T-helper 2 cell (primary cell): ENCODE data around the gene LCN1.

Experiments used
- DNase-seq, 5 experiments: peaks; one replicate each; pipeline versions ENCODE4 v3.0.0 to v3.0.0-alpha.2; 2012 to 2022

Gene LCN1

DNA sequence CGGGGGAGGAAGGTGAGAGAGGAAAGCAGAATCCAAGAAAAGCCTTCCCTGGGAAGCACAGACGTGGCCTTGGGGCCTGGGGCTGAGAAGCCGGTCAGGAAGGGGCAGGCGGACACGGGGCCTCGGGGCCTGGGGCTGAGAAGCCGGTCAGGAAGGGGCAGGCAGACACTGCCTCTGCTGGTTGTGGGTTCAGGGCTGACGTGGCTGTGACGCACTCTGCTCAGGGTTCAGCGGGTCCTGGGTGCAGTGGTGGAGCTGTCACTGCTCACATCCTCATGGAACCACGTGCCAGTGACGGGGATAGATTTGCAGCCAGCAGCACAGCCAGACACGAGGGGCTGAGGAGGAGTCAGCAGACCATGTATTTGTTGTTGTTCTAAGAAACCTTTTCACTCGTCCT lies 53.1 kb downstream of the LCN1 start:
- DNase-seq, result no peak

DNA sequence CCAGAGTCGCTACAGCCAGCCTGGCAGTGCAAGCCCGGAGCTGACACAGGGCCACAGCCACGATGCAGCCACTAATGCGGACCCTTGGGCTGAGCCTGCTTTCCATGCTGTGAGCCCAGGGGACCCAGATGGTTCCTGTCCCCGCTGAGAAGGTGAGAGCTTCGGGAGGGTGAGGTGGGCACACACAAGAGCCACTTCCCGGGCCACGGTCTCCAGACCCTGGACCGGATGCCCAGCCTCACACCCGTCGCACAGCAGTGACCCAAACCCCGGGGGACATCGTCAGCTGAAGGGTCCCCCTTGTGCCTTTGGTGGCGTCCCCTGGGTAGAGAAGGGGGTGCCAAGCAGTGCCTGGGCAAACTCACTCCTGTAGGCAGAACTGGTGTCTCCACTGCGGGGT lies 53.7 kb downstream of the LCN1 start:
- DNase-seq, result no peak
